Mesenchymal stem cell (in vitro differentiated cells and primary cell): Measurements from ENCODE around the gene DPP9.
A peak's percentile ranks its signal among the peaks of the same experiment; 100 is the strongest.

ENCODE experiments used
- DNase-seq: peaks from one replicate; pipeline ENCODE4 v3.0.0-alpha.2; 2013
- H2AFZ ChIP-seq: one replicate; pipeline ENCODE4 v1.6.1; 2013; ENCODE audit warnings: low read depth, mild to moderate bottlenecking, control low read depth, inconsistent platforms, low read length, moderate library complexity
- H2AK5ac ChIP-seq: 2 replicates; pipeline ENCODE4 v1.6.1; 2013; ENCODE audit warnings: low read length, moderate library complexity, mild to moderate bottlenecking, inconsistent platforms; ENCODE audit not compliant: severe bottlenecking
- H2BK120ac ChIP-seq: one replicate; pipeline ENCODE4 v1.6.1; 2013; ENCODE audit warnings: low read depth, mild to moderate bottlenecking, inconsistent platforms, low read length, moderate library complexity
- H2BK12ac ChIP-seq, 2 experiments: one replicate each; pipeline ENCODE4 v1.6.1; 2013; ENCODE audit warnings: inconsistent platforms in 2 of 2, low read length in 2 of 2, mild to moderate bottlenecking in 2 of 2, moderate library complexity in 2 of 2, control low read depth in 1 of 2
- H2BK15ac ChIP-seq: one replicate; pipeline ENCODE4 v1.6.1; 2013; ENCODE audit warnings: mild to moderate bottlenecking, low read depth, inconsistent platforms; ENCODE audit not compliant: poor library complexity, severe bottlenecking
- H2BK5ac ChIP-seq: 2 replicates; pipeline ENCODE4 v1.6.1; 2013; ENCODE audit warnings: low read depth, mild to moderate bottlenecking, low read length, control low read depth, inconsistent platforms; ENCODE audit not compliant: poor library complexity, severe bottlenecking
- H3K14ac ChIP-seq, 2 experiments: one replicate each; pipeline ENCODE4 v1.6.1; 2013; ENCODE audit warnings: inconsistent platforms in 2 of 2, low read length in 2 of 2, control low read depth in 1 of 2, mild to moderate bottlenecking in 1 of 2, moderate library complexity in 1 of 2
- H3K18ac ChIP-seq, 2 experiments: one replicate each; pipeline ENCODE4 v1.6.1; 2013; ENCODE audit warnings: inconsistent platforms in 2 of 2, low read length in 2 of 2, control low read depth in 1 of 2, low read depth in 1 of 2, mild to moderate bottlenecking in 1 of 2
- H3K23ac ChIP-seq, 2 experiments: one replicate each; pipeline ENCODE4 v1.6.1; 2013; ENCODE audit warnings: inconsistent platforms in 2 of 2, low read length in 2 of 2, mild to moderate bottlenecking in 2 of 2, moderate library complexity in 2 of 2, control low read depth in 1 of 2
- H3K27ac ChIP-seq: 2 replicates; pipeline ENCODE4 v1.5.1; 2013; ENCODE audit warnings: mild to moderate bottlenecking, moderate library complexity, low read length, control low read depth, inconsistent platforms; ENCODE audit not compliant: poor library complexity, severe bottlenecking
- H3K27me3 ChIP-seq, 2 experiments: 2 replicates each; pipeline versions ENCODE4 v1.6.1 to v1.7.0; 2013; ENCODE audit warnings: low read length in 2 of 2, mild to moderate bottlenecking in 2 of 2, moderate library complexity in 2 of 2, control low read depth in 1 of 2, inconsistent platforms in 1 of 2; ENCODE audit not compliant: control insufficient read depth in 1 of 2, insufficient read depth in 1 of 2
- H3K36me3 ChIP-seq, 2 experiments: 2 replicates each; pipeline versions ENCODE4 v1.6.1 to v1.7.0; 2013; ENCODE audit warnings: low read length in 2 of 2, control low read depth in 1 of 2, inconsistent platforms in 1 of 2, low read depth in 1 of 2, mild to moderate bottlenecking in 1 of 2; ENCODE audit not compliant: insufficient read depth in 2 of 2, control insufficient read depth in 1 of 2
- H3K4ac ChIP-seq, 2 experiments: one replicate each; pipeline ENCODE4 v1.6.1; 2013; ENCODE audit warnings: inconsistent platforms in 2 of 2, low read length in 2 of 2, mild to moderate bottlenecking in 2 of 2, moderate library complexity in 2 of 2, control low read depth in 1 of 2, low read depth in 1 of 2
- H3K4me1 ChIP-seq: 2 replicates; pipeline ENCODE4 v1.6.1; 2013; ENCODE audit warnings: low read depth, low read length, control low read depth; ENCODE audit not compliant: control insufficient read depth, insufficient read depth
- H3K4me2 ChIP-seq: 2 replicates; pipeline ENCODE4 v1.6.1; 2013; ENCODE audit warnings: low read length, mild to moderate bottlenecking, inconsistent platforms; ENCODE audit not compliant: poor library complexity, severe bottlenecking
- H3K4me3 ChIP-seq, 2 experiments: 2 replicates each; pipeline versions ENCODE4 v1.5.1 to v1.7.0; 2013; ENCODE audit warnings: low read length in 2 of 2, mild to moderate bottlenecking in 2 of 2, control low read depth in 1 of 2, low read depth in 1 of 2; ENCODE audit not compliant: insufficient read depth in 1 of 2
- H3K79me1 ChIP-seq: replicated peaks from 2 replicates; pipeline ENCODE4 v1.6.1; 2013; ENCODE audit warnings: mild to moderate bottlenecking, control low read depth, low read length, inconsistent platforms; ENCODE audit not compliant: poor library complexity, severe bottlenecking
- H3K9ac ChIP-seq: 2 replicates; pipeline ENCODE4 v1.7.0; 2013; ENCODE audit warnings: mild to moderate bottlenecking, low read length, moderate library complexity
- H3K9me3 ChIP-seq: 2 replicates; pipeline ENCODE4 v1.7.0; 2013; ENCODE audit warnings: mild to moderate bottlenecking, low read length; ENCODE audit not compliant: control insufficient read depth
- H4K8ac ChIP-seq: one replicate; pipeline ENCODE4 v1.6.1; 2013; ENCODE audit warnings: inconsistent platforms, mild to moderate bottlenecking, low read length, moderate library complexity
- H4K91ac ChIP-seq: one replicate; pipeline ENCODE4 v1.6.1; 2013; ENCODE audit warnings: mild to moderate bottlenecking, low read length, inconsistent platforms
- WGBS: methylation state at CpG from one replicate; pipeline ENCODE4 v1.1.7; 2013; ENCODE audit warnings: mixed read lengths; 5-methylcytosine and 5-hydroxymethylcytosine counted together

DPP9 gene

GRCh38 chr19:4691373-4691772 is 32.3 kb downstream of the DPP9 start:
- Histone ChIP-seq H3K9ac (no peak overlapping the region), H3K27me3 (no peaks in the 10 kb centered on the region), H2BK120ac (no peak overlapping the region), H2AK5ac (no peak overlapping the region), H3K36me3 (peaks cover 80 to 87% of the 10 kb centered on the region in 2 experiments), H3K79me1 (peaks cover 48% of the 10 kb centered on the region), H4K91ac (no peak overlapping the region), H4K8ac (no peak overlapping the region), H3K4ac (no peak overlapping the region), H2BK12ac (no peak overlapping the region), H3K9me3 (no peaks in the 10 kb centered on the region), H3K18ac (no peak overlapping the region), H2AFZ (no peak overlapping the region), H2BK15ac (no peak overlapping the region), H3K4me2 (no peak overlapping the region), H2BK5ac (no peak overlapping the region), H3K4me1 (peaks cover 29% of the 10 kb centered on the region), H3K4me3 (no peak overlapping the region), H3K27ac (no peak overlapping the region), H3K14ac (no peak overlapping the region), H3K23ac (no peak overlapping the region)
- no peak for DNase-seq
- WGBS: 93% methylated on average over 4 of the region's 9 CpGs

- no peak overlapping the region for H2BK5ac ChIP-seq
- H3K27ac ChIP-seq: no peak overlapping the region
- H3K23ac ChIP-seq: no peak overlapping the region
- no peak overlapping the region for H3K4me2 ChIP-seq
- H3K36me3 ChIP-seq: peaks cover 84 to 87% of the 10 kb centered on the region in 2 experiments
- no peak overlapping the region for H4K8ac ChIP-seq
- H2AFZ ChIP-seq: no peak overlapping the region
- no peaks in the 10 kb centered on the region for H3K27me3 ChIP-seq
- H3K18ac ChIP-seq: no peak overlapping the region
- peaks cover 49% of the 10 kb centered on the region for H3K79me1 ChIP-seq
- H3K14ac ChIP-seq: no peak overlapping the region
- peaks cover 24% of the 10 kb centered on the region for H3K4me1 ChIP-seq
- no peaks in the 10 kb centered on the region for H3K9me3 ChIP-seq
- peak overlapping the region; percentile 49 for H4K91ac ChIP-seq
- H3K4me3 ChIP-seq: no peak overlapping the region
- H2BK120ac ChIP-seq: no peak overlapping the region
- WGBS: 89% methylated on average over 13 of the region's 13 CpGs
- no peak overlapping the region for H2AK5ac ChIP-seq
- no peak for DNase-seq
- no peak overlapping the region for H3K4ac ChIP-seq
- no peak overlapping the region for H2BK12ac ChIP-seq
- H2BK15ac ChIP-seq: no peak overlapping the region
- no peak overlapping the region for H3K9ac ChIP-seq
Observed at GRCh38 chr19:4690361-4690760, 33.3 kb downstream of the DPP9 start.

GRCh38 chr19:4689403-4689802 is 34.2 kb downstream of the DPP9 start:
- Histone ChIP-seq H3K14ac (no peak overlapping the region), H4K91ac (no peak overlapping the region), H2BK5ac (no peak overlapping the region), H3K27ac (no peak overlapping the region), H2BK120ac (no peak overlapping the region), H3K18ac (no peak overlapping the region), H3K9ac (no peak overlapping the region), H3K4ac (no peak overlapping the region), H2BK15ac (no peak overlapping the region), H3K4me2 (no peak overlapping the region), H2BK12ac (no peak overlapping the region), H3K4me1 (peaks cover 15% of the 10 kb centered on the region), H3K27me3 (no peaks in the 10 kb centered on the region), H2AK5ac (no peak overlapping the region), H2AFZ (no peak overlapping the region), H3K36me3 (peaks cover 84 to 91% of the 10 kb centered on the region in 2 experiments), H4K8ac (no peak overlapping the region), H3K9me3 (no peaks in the 10 kb centered on the region), H3K23ac (no peak overlapping the region), H3K79me1 (peaks cover 56% of the 10 kb centered on the region), H3K4me3 (no peak overlapping the region)
- WGBS: 97% methylated on average over 19 of the region's 19 CpGs
- DNase-seq: no peak

DNA sequence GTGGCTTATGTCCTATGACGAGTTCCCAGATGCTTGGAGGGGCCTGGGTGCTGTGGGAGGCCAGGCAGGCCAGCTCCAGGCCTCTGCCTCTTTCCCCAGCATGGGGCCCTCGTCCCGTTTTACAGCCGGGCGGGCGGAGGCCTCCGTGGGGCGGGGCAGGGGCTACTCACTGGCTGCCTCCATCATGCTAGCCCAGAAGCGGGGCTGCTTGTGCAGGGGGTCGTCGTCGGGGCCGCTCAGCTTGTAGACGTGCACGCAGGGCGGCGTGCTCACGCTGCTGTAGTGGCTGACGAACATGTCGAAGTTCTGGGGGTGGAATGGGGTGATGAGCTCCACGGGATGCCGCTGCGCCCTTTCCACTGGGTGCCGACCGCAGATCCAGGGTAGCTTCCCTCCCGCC is 35.1 kb downstream of the DPP9 start:
- Histone ChIP-seq H4K91ac (no peak overlapping the region), H4K8ac (no peak overlapping the region), H2BK120ac (no peak overlapping the region), H3K4me3 (no peak overlapping the region), H3K4me1 (peaks cover 8% of the 10 kb centered on the region), H2AFZ (no peak overlapping the region), H3K9me3 (no peaks in the 10 kb centered on the region), H3K36me3 (peaks cover 84 to 96% of the 10 kb centered on the region in 2 experiments), H3K27me3 (no peaks in the 10 kb centered on the region), H2AK5ac (no peak overlapping the region), H3K23ac (no peak overlapping the region), H3K9ac (no peak overlapping the region), H3K14ac (no peak overlapping the region), H3K18ac (no peak overlapping the region), H2BK12ac (no peak overlapping the region), H3K27ac (no peak overlapping the region), H3K4me2 (no peak overlapping the region), H3K4ac (no peak overlapping the region), H3K79me1 (peaks cover 59% of the 10 kb centered on the region), H2BK15ac (no peak overlapping the region), H2BK5ac (no peak overlapping the region)
- no peak for DNase-seq
- WGBS: 93% methylated on average over 16 of the region's 26 CpGs
